NB4 (cell line): ENCODE results near the gene NAALAD2.
A peak's percentile ranks its signal among the peaks of the same experiment; 100 is the strongest.
"Not testable (repeated sequence)": the region's sequence is repeated elsewhere in the genome, so short reads cannot be mapped to it uniquely, and the experiment has no call there.

Experiments
- DNase-seq: peaks from one replicate; pipeline ENCODE4 v3.0.0; 2010; ENCODE audit warnings: low read depth
- H3K4me3 ChIP-seq: one replicate; pipeline ENCODE4 v1.5.1; 2011; ENCODE audit warnings: mild to moderate bottlenecking, low read depth, low read length, moderate library complexity
- MAX ChIP-seq: IDR thresholded peaks from 2 replicates; pipeline ENCODE4 v1.6.1; 2011; ENCODE audit warnings: low read depth, low read length
- MYC ChIP-seq: IDR thresholded peaks from 2 replicates; pipeline ENCODE4 v1.6.1; 2011; ENCODE audit warnings: low read depth, low read length
- POLR2A ChIP-seq: IDR thresholded peaks from 2 replicates; pipeline ENCODE4 v1.6.1; 2011; ENCODE audit warnings: mild to moderate bottlenecking; ENCODE audit not compliant: insufficient read length; ENCODE audit errors: extremely low read depth
- TF ChIP-seq, protein P1 (sequence below): IDR thresholded peaks from one replicate; pipeline ENCODE4 v1.5.1; 2012; ENCODE audit warnings: low read depth, low read length

NAALAD2 gene

DNA sequence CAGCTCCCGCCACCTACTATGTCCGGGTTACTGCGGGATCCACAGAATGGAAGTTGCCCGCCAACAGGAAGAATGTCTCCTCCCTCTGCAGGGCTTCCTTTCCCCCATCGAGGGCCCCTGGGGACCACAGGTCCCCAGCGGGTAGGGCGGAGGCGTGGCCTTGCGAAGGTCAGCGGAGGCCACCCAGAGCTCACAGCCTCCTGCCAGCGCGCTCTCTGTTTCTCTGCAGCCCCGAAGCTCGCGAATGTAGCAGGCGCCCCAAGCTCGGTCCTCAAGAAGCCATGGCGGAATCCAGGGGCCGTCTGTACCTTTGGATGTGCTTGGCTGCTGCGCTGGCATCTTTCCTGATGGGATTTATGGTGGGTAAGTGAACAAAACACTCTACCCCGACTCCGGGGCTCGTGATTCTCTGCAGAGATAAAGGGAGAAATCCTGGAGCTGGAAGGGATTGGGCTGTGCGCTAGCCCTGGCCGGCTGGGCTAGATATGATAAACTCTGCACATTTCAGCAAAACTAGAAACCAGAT, at the start of gene NAALAD2:
Gene NAALAD2, plus strand, starts transcription at position 186 of the 526 bp plus-strand sequence. Its CDS starts 96 bp downstream, at position 282.
- H3K4me3 ChIP-seq: peak within 1 kb of the TSS; percentile 4
- DNase-seq: peak; percentile 71
- TF ChIP-seq POLR2A: no peak
- no peak for TF ChIP-seq MAX
- no peak for TF ChIP-seq MYC
- TF ChIP-seq, protein P1, sequence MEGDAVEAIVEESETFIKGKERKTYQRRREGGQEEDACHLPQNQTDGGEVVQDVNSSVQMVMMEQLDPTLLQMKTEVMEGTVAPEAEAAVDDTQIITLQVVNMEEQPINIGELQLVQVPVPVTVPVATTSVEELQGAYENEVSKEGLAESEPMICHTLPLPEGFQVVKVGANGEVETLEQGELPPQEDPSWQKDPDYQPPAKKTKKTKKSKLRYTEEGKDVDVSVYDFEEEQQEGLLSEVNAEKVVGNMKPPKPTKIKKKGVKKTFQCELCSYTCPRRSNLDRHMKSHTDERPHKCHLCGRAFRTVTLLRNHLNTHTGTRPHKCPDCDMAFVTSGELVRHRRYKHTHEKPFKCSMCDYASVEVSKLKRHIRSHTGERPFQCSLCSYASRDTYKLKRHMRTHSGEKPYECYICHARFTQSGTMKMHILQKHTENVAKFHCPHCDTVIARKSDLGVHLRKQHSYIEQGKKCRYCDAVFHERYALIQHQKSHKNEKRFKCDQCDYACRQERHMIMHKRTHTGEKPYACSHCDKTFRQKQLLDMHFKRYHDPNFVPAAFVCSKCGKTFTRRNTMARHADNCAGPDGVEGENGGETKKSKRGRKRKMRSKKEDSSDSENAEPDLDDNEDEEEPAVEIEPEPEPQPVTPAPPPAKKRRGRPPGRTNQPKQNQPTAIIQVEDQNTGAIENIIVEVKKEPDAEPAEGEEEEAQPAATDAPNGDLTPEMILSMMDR: no peak

DNA sequence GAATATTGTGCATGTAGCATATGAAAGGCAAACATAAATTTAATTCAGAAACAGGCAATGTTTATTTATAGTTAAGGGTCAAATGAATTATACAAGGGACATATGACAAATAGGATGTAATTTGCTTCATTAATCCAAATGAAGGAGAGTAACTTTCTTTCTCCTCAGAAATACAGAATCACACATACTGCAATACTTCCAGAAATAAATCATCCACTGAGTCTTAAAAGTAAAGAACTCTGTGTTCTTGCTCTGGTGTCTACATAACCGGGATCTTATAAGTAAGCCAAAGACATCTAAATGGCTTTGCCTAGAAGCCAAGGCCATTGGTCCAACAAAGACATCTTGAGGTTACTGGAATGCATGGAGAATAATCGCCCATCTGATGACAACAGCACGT, 48.8 kb upstream of the NAALAD2 start, which contains the start of gene UBTFL1:
Gene UBTFL1, plus strand, starts transcription at position 301 of the 400 bp plus-strand sequence. Its CDS starts 0 bp downstream, at position 301.
- H3K4me3 ChIP-seq, DNase-seq: not testable (repeated sequence)

- H3K4me3 ChIP-seq, DNase-seq: not testable (repeated sequence)
Observed at GRCh38 chr11:90088731-90089130, 45.7 kb upstream of the NAALAD2 start.

DNA sequence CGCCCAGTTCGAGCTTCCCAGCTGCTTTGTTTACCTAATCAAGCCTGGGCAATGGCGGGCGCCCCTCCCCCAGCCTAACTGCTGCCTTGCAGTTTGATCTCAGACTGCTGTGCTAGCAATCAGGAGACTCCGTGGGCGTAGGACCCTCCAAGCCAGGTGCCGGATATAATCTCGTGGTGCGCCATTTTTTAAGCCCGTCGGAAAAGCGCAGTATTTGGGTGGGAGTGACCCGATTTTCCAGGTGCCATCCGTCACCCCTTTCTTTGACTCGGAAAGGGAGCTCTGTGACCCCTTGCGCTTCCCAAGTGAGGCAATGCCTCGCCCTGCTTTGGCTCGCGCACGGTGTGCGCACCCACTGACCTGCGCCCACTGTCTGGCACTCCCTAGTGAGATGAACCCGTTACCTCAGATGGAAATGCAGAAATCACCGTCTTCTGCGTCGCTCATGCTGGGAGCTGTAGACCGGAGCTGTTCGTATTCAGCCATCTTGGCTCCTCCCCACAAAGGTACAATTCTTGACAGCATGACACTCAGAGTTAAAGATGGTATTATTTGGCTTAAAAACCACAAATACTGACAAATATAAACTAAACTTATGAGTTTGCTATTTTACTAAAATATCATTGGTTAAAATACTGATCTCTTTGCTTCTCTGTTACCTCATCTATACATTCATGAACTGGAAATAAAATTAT, 39.1 kb upstream of the NAALAD2 start:
- not testable (repeated sequence) for DNase-seq, H3K4me3 ChIP-seq

DNA sequence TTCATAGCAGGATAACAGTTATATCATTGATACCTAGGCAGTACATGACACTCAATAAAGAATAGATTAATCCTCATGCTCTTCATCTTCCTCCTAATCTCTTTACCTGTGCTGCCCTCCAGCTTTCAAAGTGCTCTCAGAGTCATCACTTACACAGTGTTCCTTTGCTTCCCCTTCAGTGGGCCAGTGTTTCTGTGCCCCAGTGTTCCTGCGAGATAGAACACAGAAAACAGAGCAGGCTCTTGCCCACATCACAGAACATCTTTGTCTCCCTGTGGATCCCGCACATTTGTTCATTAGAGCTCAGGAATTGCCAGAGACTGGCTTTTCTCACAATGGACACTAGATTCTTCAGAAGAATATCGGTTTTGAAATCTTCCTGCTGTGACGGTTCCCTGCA, 36.2 kb upstream of the NAALAD2 start:
- H3K4me3 ChIP-seq, DNase-seq: not testable (repeated sequence)

- TF ChIP-seq MYC (no peak), POLR2A (no peak), MAX (no peak)
- TF ChIP-seq, protein P1: no peak
- H3K4me3 ChIP-seq: no peak overlapping the region
- no peak for DNase-seq
Observed at GRCh38 chr11:90100431-90100830, 34.0 kb upstream of the NAALAD2 start.

- H3K4me3 ChIP-seq: no peak overlapping the region
- no peak for TF ChIP-seq MYC
- TF ChIP-seq, protein P1: no peak
- no peak for TF ChIP-seq POLR2A
- TF ChIP-seq MAX: no peak
- DNase-seq: peak; percentile 31
Observed at GRCh38 chr11:90113541-90113940, 20.9 kb upstream of the NAALAD2 start.

- TF ChIP-seq MYC (no peak), MAX (no peak), POLR2A (no peak)
- TF ChIP-seq, protein P1: no peak
- no peak overlapping the region for H3K4me3 ChIP-seq
- DNase-seq: no peak
Observed at GRCh38 chr11:90120191-90120590, 14.3 kb upstream of the NAALAD2 start.
